HepG2 (cell line): ENCODE measurements around the gene AHNAK. TPM values are rescaled to one million over a fixed set of nuclear protein-coding genes. Genes with fewer than 3 reads are reported as not detected.

ENCODE experiments used
- ATAC-seq: fragments of 200-7000 bp; cut with Tn5 transposase; 3 replicates; pipeline ENCODE4 v1.9.1; 2020; ENCODE audit warnings: mild to moderate bottlenecking, moderate library complexity
- BruUV-seq: library from RNA; stranded (reverse); fragments of 400-500 nt; replicated peaks from 2 replicates; lab custom pipeline; 2021; lab: Mats Ljungman, UMichigan
- CTCF ChIA-PET: fragments of 300-600 bp; formaldehyde crosslinking; extraction: SDS; loops from one replicate; lab custom pipeline; 2021; ENCODE audit warnings: low total read pairs, inconsistent platforms, low intra/inter-chr PET ratio; lab: Yijun Ruan, JAX
- POLR2A ChIA-PET: fragments of 350-600 bp; sonication (Branson Sonifier 250); formaldehyde crosslinking; loops from one replicate; lab custom pipeline; 2020; ENCODE audit warnings: antibody characterized with exemption, inconsistent platforms; lab: Yijun Ruan, JAX
- DNase-seq: peaks from one replicate; pipeline ENCODE4 v3.0.0-alpha.2; 2015; ENCODE audit warnings: low spot score
- FAIRE-seq: peaks from 3 replicates; lab custom pipeline; 2011; peaks lifted over from hg19 to GRCh38; lab: Jason Lieb, UNC
- H2AFZ ChIP-seq: one replicate; pipeline ENCODE4 v1.6.1; 2011; ENCODE audit warnings: low read length, inconsistent platforms
- H3K27ac ChIP-seq: fragments of 300-600 bp; 3 replicates; pipeline ENCODE4 v1.8.0; 2011; ENCODE audit warnings: mixed run types, mild to moderate bottlenecking, mixed read lengths, low read length, inconsistent platforms; ENCODE audit not compliant: insufficient read depth; ENCODE audit errors: extremely low read length
- H3K27me3 ChIP-seq, 2 experiments: fragments of 200-600 bp in 1 of 2; 2 replicates in 1 of 2; 3 replicates in 1 of 2; pipeline versions ENCODE4 v1.6.0 to v1.8.0; 2011; ENCODE audit warnings: low read length in 2 of 2, mild to moderate bottlenecking in 2 of 2, moderate library complexity in 2 of 2, inconsistent platforms in 1 of 2; ENCODE audit not compliant: insufficient read depth in 2 of 2, control insufficient read depth in 1 of 2
- H3K36me3 ChIP-seq, 2 experiments: fragments of 200-600 bp in 1 of 2; replicated peaks in 1 of 2; 2 replicates in 1 of 2; 3 replicates in 1 of 2; pipeline versions ENCODE4 v1.5.1 to v1.8.0; 2011; ENCODE audit warnings: low read length in 2 of 2, inconsistent platforms in 1 of 2; ENCODE audit not compliant: insufficient read depth in 2 of 2, control insufficient read depth in 1 of 2
- H3K4me1 ChIP-seq: 2 replicates; pipeline ENCODE4 v1.5.1; 2012; ENCODE audit warnings: low read length, inconsistent platforms; ENCODE audit not compliant: insufficient read depth
- H3K4me2 ChIP-seq: 2 replicates; pipeline ENCODE4 v1.6.0; 2011; ENCODE audit warnings: low read depth, low read length, inconsistent platforms
- H3K4me3 ChIP-seq, 3 experiments: fragments of 200-600 bp in 1 of 3; sonication (generic), shearing (Covaris generic) in 1 of 3; replicated peaks in 1 of 3; 2 replicates each; pipeline ENCODE4 v1.5.1; 2011 to 2016; ENCODE audit warnings: low read length in 3 of 3, inconsistent platforms in 2 of 3, low read depth in 2 of 3, mild to moderate bottlenecking in 2 of 3, control low read depth in 1 of 3, mixed read lengths in 1 of 3; ENCODE audit not compliant: insufficient read depth in 1 of 3
- H3K79me2 ChIP-seq: one replicate; pipeline ENCODE4 v1.6.1; 2011; ENCODE audit warnings: low read length, inconsistent platforms; ENCODE audit not compliant: insufficient read depth
- H3K9ac ChIP-seq: 2 replicates; pipeline ENCODE4 v1.6.0; 2011; ENCODE audit warnings: mild to moderate bottlenecking, low read depth, low read length, inconsistent platforms; ENCODE audit not compliant: insufficient read depth
- H3K9me3 ChIP-seq: 2 replicates; pipeline ENCODE4 v1.5.1; 2012; ENCODE audit warnings: mild to moderate bottlenecking, low read length
- H4K20me1 ChIP-seq: 2 replicates; pipeline ENCODE4 v1.6.0; 2011; ENCODE audit warnings: inconsistent platforms, mild to moderate bottlenecking, low read length, moderate library complexity; ENCODE audit not compliant: insufficient read depth
- FOXA1 ChIP-seq, 2 experiments: fragments of 450-650 bp in 1 of 2; sonication (generic) in 1 of 2; formaldehyde crosslinking in 1 of 2; IDR thresholded peaks; 2 replicates each; pipeline versions ENCODE4 v1.4.0 to v1.6.1; 2016 to 2020; ENCODE audit warnings: missing genetic modification reagents in 1 of 2
- FOXA3 ChIP-seq: IDR thresholded peaks from 2 replicates; pipeline ENCODE4 v1.6.1; 2016; ENCODE audit warnings: missing genetic modification reagents, missing compliant biosample characterization
- GATA4 ChIP-seq: sonication (generic); IDR thresholded peaks from 2 replicates; pipeline ENCODE4 v1.6.1; 2016; ENCODE audit warnings: antibody characterized with exemption, low read depth, borderline replicate concordance
- GFI1 ChIP-seq: sonication (generic); formaldehyde crosslinking; IDR thresholded peaks from 2 replicates; pipeline ENCODE4 v1.5.0; 2020; ENCODE audit warnings: missing genetic modification reagents, mild to moderate bottlenecking, borderline replicate concordance
- GTF3A ChIP-seq: sonication (generic); formaldehyde crosslinking; conservative IDR thresholded peaks from 2 replicates; pipeline ENCODE4 v1.4.0; 2020; ENCODE audit warnings: mild to moderate bottlenecking, missing genetic modification reagents
- HNF4A ChIP-seq: sonication (generic); formaldehyde crosslinking; IDR thresholded peaks from 2 replicates; pipeline ENCODE4 v1.4.0; 2020; ENCODE audit warnings: missing genetic modification reagents
- IKZF4 ChIP-seq: sonication (generic); formaldehyde crosslinking; IDR thresholded peaks from 2 replicates; pipeline ENCODE4 v1.5.1; 2020; ENCODE audit warnings: borderline replicate concordance, mild to moderate bottlenecking, low read depth, missing genetic modification reagents; ENCODE audit errors: not compliant biosample characterization
- MED8 ChIP-seq: sonication (generic); formaldehyde crosslinking; IDR thresholded peaks from 2 replicates; pipeline ENCODE4 v1.8.1; 2023; ENCODE audit warnings: mild to moderate bottlenecking, missing genetic modification reagents; ENCODE audit not compliant: insufficient replicate concordance
- MTA3 ChIP-seq: sonication (generic); formaldehyde crosslinking; IDR thresholded peaks from 2 replicates; pipeline ENCODE4 v1.4.0; 2020; ENCODE audit warnings: missing genetic modification reagents
- NCOA1 ChIP-seq: sonication (generic); formaldehyde crosslinking; IDR thresholded peaks from 2 replicates; pipeline ENCODE4 v1.9.0; 2021; ENCODE audit warnings: missing genetic modification reagents
- NFYB ChIP-seq: sonication (generic); formaldehyde crosslinking; IDR thresholded peaks from 2 replicates; pipeline ENCODE4 v1.4.0; 2020; ENCODE audit warnings: missing genetic modification reagents
- PHB2 ChIP-seq: fragments of 450-650 bp; IDR thresholded peaks from 2 replicates; pipeline ENCODE4 v1.6.1; 2018; ENCODE audit not compliant: partially characterized antibody
- SALL2 ChIP-seq: sonication (generic); formaldehyde crosslinking; IDR thresholded peaks from 2 replicates; pipeline ENCODE4 v1.8.1; 2023; ENCODE audit warnings: mild to moderate bottlenecking, missing genetic modification reagents, inconsistent platforms
- ZKSCAN8 ChIP-seq: IDR thresholded peaks from 2 replicates; pipeline ENCODE4 v1.6.1; 2016; ENCODE audit warnings: borderline replicate concordance, missing genetic modification reagents, missing compliant biosample characterization
- ZNF207 ChIP-seq: fragments of 450-650 bp; IDR thresholded peaks from 2 replicates; pipeline ENCODE4 v1.6.1; 2016; ENCODE audit warnings: antibody characterized with exemption, borderline replicate concordance
- ZNF703 ChIP-seq: sonication (generic); formaldehyde crosslinking; IDR thresholded peaks from 2 replicates; pipeline ENCODE4 v1.5.1; 2020; ENCODE audit warnings: missing genetic modification reagents, mild to moderate bottlenecking, moderate library complexity, borderline replicate concordance
- WGBS: methylation state at CpG from one replicate; pipeline ENCODE4 v1.1.6; 2017; ENCODE audit warnings: low lambda C conversion rate; 5-methylcytosine and 5-hydroxymethylcytosine counted together
- in situ Hi-C: cut with HindIII; loops from 2 replicates; pipeline ENCODE4 v1.10.0; 2017; ENCODE audit warnings: low pct_unique_long_range_greater_than_20kb; ENCODE audit not compliant: extremely low pct_ligation_motif_present
- intact Hi-C: fragments of 100-400 bp; cut with micrococcal nuclease; formaldehyde crosslinking; loops from one replicate; pipeline ENCODE4 v1.10.0; 2022; ENCODE audit not compliant: unreplicated experiment
- polyA plus RNA-seq, 8 experiments: library from polyadenylated mRNA; depleted of rRNA in 3 of 8; stranded (reverse) in 7 of 8; unstranded in 1 of 8; fragments of >200 nt; fragmentation: Illumina TruSeq in 4 of 8; extraction: Trizol in 4 of 8; gene quantifications; 2 replicates each; pipeline versions ENCODE4 v1.2.1 to v1.2.3, GENCODE V29; 2011 to 2016; ENCODE audit warnings: low read depth in 4 of 8, missing spikeins in 1 of 8, mixed read lengths in 1 of 8; ENCODE audit not compliant: insufficient read depth in 1 of 8
- total RNA-seq, 5 experiments: library from RNA; depleted of rRNA; stranded (reverse); fragments of >200 nt; fragmentation: Illumina TruSeq; extraction: Trizol; gene quantifications; 2 replicates each; pipeline ENCODE4 v1.2.3, GENCODE V29; 2016; ENCODE audit warnings: low read depth in 1 of 5
- TF ChIP-seq, protein P1 (sequence below): sonication (generic); formaldehyde crosslinking; IDR thresholded peaks from 2 replicates; pipeline ENCODE4 v1.4.0; 2020; ENCODE audit warnings: missing genetic modification reagents, low read depth, mild to moderate bottlenecking, borderline replicate concordance
- TF ChIP-seq, protein P2 (sequence below): sonication (generic); formaldehyde crosslinking; IDR thresholded peaks from 2 replicates; pipeline ENCODE4; 2020; ENCODE audit warnings: missing genetic modification reagents, mild to moderate bottlenecking, borderline replicate concordance
- TF ChIP-seq, protein P3 (sequence below): sonication (generic); formaldehyde crosslinking; IDR thresholded peaks from 2 replicates; pipeline ENCODE4 v1.4.0; 2020; ENCODE audit warnings: missing genetic modification reagents

The AHNAK gene
- total and polyA plus RNA-seq, 2 of the 13 experiments (the other 11 are each of a cell fraction or from before 2014, with no cell fraction given): 23.4 to 25.0 TPM

- Histone ChIP-seq H3K36me3 (no peaks in the 10 kb centered on the region), H3K4me2 (peak overlapping the region; percentile 66), H3K9me3 (no peaks in the 10 kb centered on the region), H4K20me1 (no peaks in the 10 kb centered on the region), H3K4me3 (no peak overlapping the region), H3K9ac (0 out of 2 replicates have a peak overlapping the region, but pooled peaks have one; percentile 26), H3K4me1 (peaks cover 45% of the 10 kb centered on the region), H3K79me2 (no peaks in the 10 kb centered on the region), H3K27ac (no peak overlapping the region), H3K27me3 (no peaks in the 10 kb centered on the region), H2AFZ (peak overlapping the region; percentile 23)
- WGBS: 52% methylated on average over 19 of the region's 19 CpGs
- ATAC-seq (no peak), FAIRE-seq (no peak), DNase-seq (no peak)
- ChIA-PET CTCF (no interaction called here), POLR2A (interaction anchor here (1.0 to 1.6 kb wide), 5 partner anchors 59 to 240 kb away, joined by 3 to 5 read pairs (median 4); partner anchors contain the start of genes AHNAK, EEF1G, HNRNPUL2 and TUT1)
- no TSS peak for BruUV-seq
- in situ Hi-C loops (no loop called here), intact Hi-C loops (no loop called here)
- TF ChIP-seq SALL2 (CRISPR knock-in tag): no peak
- TF ChIP-seq, protein P1, sequence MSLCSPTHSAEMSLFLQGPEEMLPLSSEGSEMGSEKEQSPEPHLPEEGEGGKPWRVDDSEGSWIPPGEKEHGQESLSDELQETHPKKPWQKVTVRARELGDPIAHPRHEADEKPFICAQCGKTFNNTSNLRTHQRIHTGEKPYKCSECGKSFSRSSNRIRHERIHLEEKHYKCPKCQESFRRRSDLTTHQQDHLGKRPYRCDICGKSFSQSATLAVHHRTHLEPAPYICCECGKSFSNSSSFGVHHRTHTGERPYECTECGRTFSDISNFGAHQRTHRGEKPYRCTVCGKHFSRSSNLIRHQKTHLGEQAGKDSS: peak; percentile 92
- TF ChIP-seq, protein P2, sequence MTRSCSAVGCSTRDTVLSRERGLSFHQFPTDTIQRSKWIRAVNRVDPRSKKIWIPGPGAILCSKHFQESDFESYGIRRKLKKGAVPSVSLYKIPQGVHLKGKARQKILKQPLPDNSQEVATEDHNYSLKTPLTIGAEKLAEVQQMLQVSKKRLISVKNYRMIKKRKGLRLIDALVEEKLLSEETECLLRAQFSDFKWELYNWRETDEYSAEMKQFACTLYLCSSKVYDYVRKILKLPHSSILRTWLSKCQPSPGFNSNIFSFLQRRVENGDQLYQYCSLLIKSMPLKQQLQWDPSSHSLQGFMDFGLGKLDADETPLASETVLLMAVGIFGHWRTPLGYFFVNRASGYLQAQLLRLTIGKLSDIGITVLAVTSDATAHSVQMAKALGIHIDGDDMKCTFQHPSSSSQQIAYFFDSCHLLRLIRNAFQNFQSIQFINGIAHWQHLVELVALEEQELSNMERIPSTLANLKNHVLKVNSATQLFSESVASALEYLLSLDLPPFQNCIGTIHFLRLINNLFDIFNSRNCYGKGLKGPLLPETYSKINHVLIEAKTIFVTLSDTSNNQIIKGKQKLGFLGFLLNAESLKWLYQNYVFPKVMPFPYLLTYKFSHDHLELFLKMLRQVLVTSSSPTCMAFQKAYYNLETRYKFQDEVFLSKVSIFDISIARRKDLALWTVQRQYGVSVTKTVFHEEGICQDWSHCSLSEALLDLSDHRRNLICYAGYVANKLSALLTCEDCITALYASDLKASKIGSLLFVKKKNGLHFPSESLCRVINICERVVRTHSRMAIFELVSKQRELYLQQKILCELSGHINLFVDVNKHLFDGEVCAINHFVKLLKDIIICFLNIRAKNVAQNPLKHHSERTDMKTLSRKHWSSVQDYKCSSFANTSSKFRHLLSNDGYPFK (CRISPR knock-in tag): no peak
- TF ChIP-seq GATA4: no peak
- TF ChIP-seq IKZF4: no peak
- no peak for TF ChIP-seq ZNF207
- TF ChIP-seq HNF4A (CRISPR knock-in tag): no peak
- TF ChIP-seq, protein P3, sequence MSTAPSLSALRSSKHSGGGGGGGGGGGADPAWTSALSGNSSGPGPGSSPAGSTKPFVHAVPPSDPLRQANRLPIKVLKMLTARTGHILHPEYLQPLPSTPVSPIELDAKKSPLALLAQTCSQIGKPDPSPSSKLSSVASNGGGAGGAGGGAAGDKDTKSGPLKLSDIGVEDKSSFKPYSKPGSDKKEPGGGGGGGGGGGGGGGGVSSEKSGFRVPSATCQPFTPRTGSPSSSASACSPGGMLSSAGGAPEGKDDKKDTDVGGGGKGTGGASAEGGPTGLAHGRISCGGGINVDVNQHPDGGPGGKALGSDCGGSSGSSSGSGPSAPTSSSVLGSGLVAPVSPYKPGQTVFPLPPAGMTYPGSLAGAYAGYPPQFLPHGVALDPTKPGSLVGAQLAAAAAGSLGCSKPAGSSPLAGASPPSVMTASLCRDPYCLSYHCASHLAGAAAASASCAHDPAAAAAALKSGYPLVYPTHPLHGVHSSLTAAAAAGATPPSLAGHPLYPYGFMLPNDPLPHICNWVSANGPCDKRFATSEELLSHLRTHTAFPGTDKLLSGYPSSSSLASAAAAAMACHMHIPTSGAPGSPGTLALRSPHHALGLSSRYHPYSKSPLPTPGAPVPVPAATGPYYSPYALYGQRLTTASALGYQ: no peak
- TF ChIP-seq NCOA1 (CRISPR knock-in tag): no peak
- no peak for TF ChIP-seq MED8
- TF ChIP-seq GFI1 (CRISPR knock-in tag): no peak
- 0 out of 2 replicates have a peak, but pooled peaks have one; percentile 24 for TF ChIP-seq FOXA3 (CRISPR knock-in tag)
- no peak for TF ChIP-seq NFYB
- TF ChIP-seq ZKSCAN8 (CRISPR knock-in tag): peak; percentile 83
- TF ChIP-seq GTF3A (CRISPR knock-in tag): no peak
- TF ChIP-seq FOXA1 (IDR thresholded peaks at IDR 0.05): no peak
- peak; percentile 38; the same call in 1 of the 2 replicates for TF ChIP-seq FOXA1 (CRISPR knock-in tag; IDR thresholded peaks at IDR 0.05)
- no peak for TF ChIP-seq ZNF703 (CRISPR knock-in tag)
- TF ChIP-seq PHB2: no peak
- no peak for TF ChIP-seq MTA3 (CRISPR knock-in tag)
Measured at GRCh38 chr11:62487738-62488551, 58.7 kb downstream of the AHNAK start.
